Loucy (cell line): ENCODE measurements around the gene ACTRT3.
A peak's percentile ranks its signal among the peaks of the same experiment; 100 is the strongest.

ENCODE experiments used
- H2AFZ ChIP-seq: fragments of 200-600 bp; sonication (generic); 2 replicates; pipeline ENCODE4 v1.6.0; 2016; ENCODE audit warnings: antibody characterized with exemption, mild to moderate bottlenecking, low read length, moderate library complexity
- H3F3A ChIP-seq: fragments of 200-600 bp; 2 replicates; pipeline ENCODE4 v1.6.0; 2016; ENCODE audit warnings: antibody characterized with exemption, low read depth, mild to moderate bottlenecking
- H3K27me3 ChIP-seq: fragments of 200-600 bp; sonication (generic); 2 replicates; pipeline ENCODE4 v1.6.1; 2014; ENCODE audit warnings: low read length, mild to moderate bottlenecking; ENCODE audit not compliant: insufficient read depth, poor library complexity, severe bottlenecking
- H3K36me3 ChIP-seq: fragments of 200-600 bp; sonication (generic); 2 replicates; pipeline ENCODE4 v1.6.1; 2016; ENCODE audit warnings: low read length; ENCODE audit not compliant: insufficient read depth
- H3K4me1 ChIP-seq: fragments of 200-600 bp; sonication (generic); 2 replicates; pipeline ENCODE4 v1.5.1; 2014; ENCODE audit warnings: low read length, mild to moderate bottlenecking; ENCODE audit not compliant: insufficient read depth, poor library complexity, severe bottlenecking
- H3K4me2 ChIP-seq: fragments of 200-600 bp; sonication (generic); 2 replicates; pipeline ENCODE4 v1.6.0; 2014; ENCODE audit warnings: antibody characterized with exemption, low read length, low read depth, mild to moderate bottlenecking; ENCODE audit not compliant: poor library complexity, severe bottlenecking
- H3K4me3 ChIP-seq: fragments of 200-600 bp; sonication (generic); 2 replicates; pipeline ENCODE4 v1.5.1; 2014; ENCODE audit warnings: low read length, mild to moderate bottlenecking, mixed read lengths; ENCODE audit not compliant: poor library complexity, severe bottlenecking
- H3K79me2 ChIP-seq: fragments of 200-600 bp; sonication (generic); 2 replicates; pipeline ENCODE4 v1.6.1; 2014; ENCODE audit warnings: low read length; ENCODE audit not compliant: insufficient read depth
- H3K9ac ChIP-seq: fragments of 200-600 bp; sonication (generic); 2 replicates; pipeline ENCODE4 v1.6.0; 2014; ENCODE audit warnings: mild to moderate bottlenecking, low read depth, low read length, moderate library complexity; ENCODE audit not compliant: poor library complexity, severe bottlenecking
- H3K9me2 ChIP-seq: fragments of 200-600 bp; sonication (generic); replicated peaks from 2 replicates; pipeline ENCODE4 v1.6.1; 2016; ENCODE audit warnings: low read depth, low read length, mixed read lengths
- H3K9me3 ChIP-seq: fragments of 200-600 bp; sonication (generic); 2 replicates; pipeline ENCODE4 v1.6.1; 2014; ENCODE audit warnings: mild to moderate bottlenecking, antibody characterized with exemption, low read length, low read depth; ENCODE audit not compliant: insufficient read depth
- H4K20me1 ChIP-seq: fragments of 200-600 bp; sonication (generic); 2 replicates; pipeline ENCODE4 v1.6.0; 2014; ENCODE audit warnings: antibody characterized with exemption, low read length, mild to moderate bottlenecking; ENCODE audit not compliant: insufficient read depth, poor library complexity, severe bottlenecking
- CTCF ChIP-seq: fragments of 200-600 bp; sonication (generic); conservative IDR thresholded peaks from 2 replicates; pipeline ENCODE4 v1.5.1; 2014; ENCODE audit warnings: mild to moderate bottlenecking, antibody characterized with exemption, low read length
- EZH2phosphoT487 ChIP-seq: fragments of 200-600 bp; IDR thresholded peaks from 2 replicates; pipeline ENCODE4 v1.6.1; 2018; ENCODE audit warnings: antibody characterized with exemption, mild to moderate bottlenecking, moderate library complexity, borderline replicate concordance

The ACTRT3 gene

GRCh38 chr3:169780742-169781141, 11.4 kb upstream of the ACTRT3 start:
- H3K9ac ChIP-seq: no peak overlapping the region
- H3K4me2 ChIP-seq: peak overlapping the region; percentile 38
- peaks cover 30% of the 10 kb centered on the region for H3K79me2 ChIP-seq
- H4K20me1 ChIP-seq: peaks cover 53% of the 10 kb centered on the region
- H3K27me3 ChIP-seq: no peaks in the 10 kb centered on the region
- H3K4me3 ChIP-seq: peak overlapping the region; percentile 3
- H2AFZ ChIP-seq: no peak overlapping the region
- H3F3A ChIP-seq: no peaks in the 10 kb centered on the region
- H3K36me3 ChIP-seq: peaks cover 33% of the 10 kb centered on the region
- no peaks in the 10 kb centered on the region for H3K9me2 ChIP-seq
- H3K9me3 ChIP-seq: no peaks in the 10 kb centered on the region
- TF ChIP-seq CTCF: no peak
- TF ChIP-seq EZH2phosphoT487: no peak
- H3K4me1 ChIP-seq: peaks cover 32% of the 10 kb centered on the region

GRCh38 chr3:169777822-169778221, 8.5 kb upstream of the ACTRT3 start:
- no peaks in the 10 kb centered on the region for H3K9me2 ChIP-seq
- no peak overlapping the region for H2AFZ ChIP-seq
- H3K79me2 ChIP-seq: peaks cover 52% of the 10 kb centered on the region
- no peaks in the 10 kb centered on the region for H3K9me3 ChIP-seq
- H3K36me3 ChIP-seq: peaks cover 18% of the 10 kb centered on the region; the same call in 1 of the 2 replicates
- peaks cover 70% of the 10 kb centered on the region for H4K20me1 ChIP-seq
- H3K27me3 ChIP-seq: no peaks in the 10 kb centered on the region
- peaks cover 2% of the 10 kb centered on the region for H3F3A ChIP-seq
- H3K9ac ChIP-seq: no peak overlapping the region
- peak overlapping the region; percentile 80 for H3K4me2 ChIP-seq
- TF ChIP-seq CTCF (no peak), EZH2phosphoT487 (no peak)
- peaks cover 50% of the 10 kb centered on the region for H3K4me1 ChIP-seq
- H3K4me3 ChIP-seq: no peak overlapping the region

- peak overlapping the region; percentile 85 for H3K4me3 ChIP-seq
- no peaks in the 10 kb centered on the region for H3K27me3 ChIP-seq
- H2AFZ ChIP-seq: no peak overlapping the region
- H3K9ac ChIP-seq: peak overlapping the region; percentile 90
- H3F3A ChIP-seq: peaks cover 14% of the 10 kb centered on the region
- H3K9me2 ChIP-seq: no peaks in the 10 kb centered on the region
- TF ChIP-seq EZH2phosphoT487 (no peak), CTCF (no peak)
- no peaks in the 10 kb centered on the region for H3K9me3 ChIP-seq
- peaks cover 30% of the 10 kb centered on the region for H3K4me1 ChIP-seq
- peaks cover 51% of the 10 kb centered on the region for H3K79me2 ChIP-seq
- H3K4me2 ChIP-seq: peak overlapping the region; percentile 80
- H4K20me1 ChIP-seq: peaks cover 43% of the 10 kb centered on the region
- H3K36me3 ChIP-seq: peaks cover 4% of the 10 kb centered on the region; the same call in 1 of the 2 replicates
These were observed 4.8 kb upstream of the ACTRT3 start for GRCh38 chr3:169774186-169774585.
